Brain microvascular endothelial cell (primary cell): ENCODE measurements around the gene EML5.
A peak's percentile ranks its signal among the peaks of the same experiment; 100 is the strongest.

ENCODE experiments used
- DNase-seq: peaks from one replicate; pipeline ENCODE4 v3.0.0-alpha.2; 2020
- H3K27ac ChIP-seq: fragments of 250-450 bp; sonication (Bioruptor Pico); 2 replicates; pipeline ENCODE4 v1.5.1; 2020; ENCODE audit warnings: mild to moderate bottlenecking, moderate library complexity
- H3K27me3 ChIP-seq: fragments of 250-450 bp; sonication (Bioruptor Pico); replicated peaks from 2 replicates; pipeline ENCODE4 v1.5.1; 2020; ENCODE audit warnings: mild to moderate bottlenecking
- H3K36me3 ChIP-seq: fragments of 250-450 bp; sonication (Bioruptor Pico); replicated peaks from 2 replicates; pipeline ENCODE4 v1.5.1; 2020; ENCODE audit warnings: mild to moderate bottlenecking
- H3K4me3 ChIP-seq: 2 replicates; pipeline ENCODE4 v1.5.1; 2011; ENCODE audit warnings: low read depth, mild to moderate bottlenecking, control low read depth, low read length, moderate library complexity
- in situ Hi-C: cut with HindIII; loops from 2 replicates; pipeline ENCODE4 v1.10.0; 2017; ENCODE audit warnings: low sequenced_read_pairs, low pct_ligation_motif_present
- TF ChIP-seq, protein P1 (sequence below): IDR thresholded peaks from 2 replicates; pipeline ENCODE4 v1.5.1; 2011; ENCODE audit warnings: low read depth, mild to moderate bottlenecking, moderate library complexity, low read length, control low read depth, inconsistent platforms; ENCODE audit errors: missing control alignments

EML5 gene

DNA sequence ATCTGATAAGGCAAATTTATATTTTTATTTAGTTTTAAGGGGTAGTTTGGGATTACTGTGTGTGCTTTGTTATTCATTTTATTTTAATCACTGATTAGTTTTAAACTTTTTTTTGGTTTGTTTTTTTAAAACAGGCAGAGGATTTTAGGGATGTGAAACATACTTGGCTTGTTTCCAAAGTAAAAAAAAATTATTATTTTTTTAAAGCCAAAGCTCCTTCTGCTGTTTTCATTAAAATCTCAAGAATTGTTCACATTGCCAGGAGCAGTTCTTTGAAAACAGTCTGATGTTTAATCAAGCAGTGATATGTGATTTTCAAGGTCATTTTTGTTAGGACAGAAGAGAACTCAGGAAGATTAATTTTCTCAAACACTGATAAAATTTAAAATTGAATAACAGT, 42.9 kb upstream of the EML5 start:
- Histone ChIP-seq H3K36me3 (no peaks in the 10 kb centered on the region), H3K27me3 (no peaks in the 10 kb centered on the region), H3K4me3 (no peak overlapping the region), H3K27ac (peak overlapping the region; percentile 60)
- in situ Hi-C loops, result no loop called here
- TF ChIP-seq, protein P1, sequence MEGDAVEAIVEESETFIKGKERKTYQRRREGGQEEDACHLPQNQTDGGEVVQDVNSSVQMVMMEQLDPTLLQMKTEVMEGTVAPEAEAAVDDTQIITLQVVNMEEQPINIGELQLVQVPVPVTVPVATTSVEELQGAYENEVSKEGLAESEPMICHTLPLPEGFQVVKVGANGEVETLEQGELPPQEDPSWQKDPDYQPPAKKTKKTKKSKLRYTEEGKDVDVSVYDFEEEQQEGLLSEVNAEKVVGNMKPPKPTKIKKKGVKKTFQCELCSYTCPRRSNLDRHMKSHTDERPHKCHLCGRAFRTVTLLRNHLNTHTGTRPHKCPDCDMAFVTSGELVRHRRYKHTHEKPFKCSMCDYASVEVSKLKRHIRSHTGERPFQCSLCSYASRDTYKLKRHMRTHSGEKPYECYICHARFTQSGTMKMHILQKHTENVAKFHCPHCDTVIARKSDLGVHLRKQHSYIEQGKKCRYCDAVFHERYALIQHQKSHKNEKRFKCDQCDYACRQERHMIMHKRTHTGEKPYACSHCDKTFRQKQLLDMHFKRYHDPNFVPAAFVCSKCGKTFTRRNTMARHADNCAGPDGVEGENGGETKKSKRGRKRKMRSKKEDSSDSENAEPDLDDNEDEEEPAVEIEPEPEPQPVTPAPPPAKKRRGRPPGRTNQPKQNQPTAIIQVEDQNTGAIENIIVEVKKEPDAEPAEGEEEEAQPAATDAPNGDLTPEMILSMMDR, result no peak
- no peak for DNase-seq

DNA sequence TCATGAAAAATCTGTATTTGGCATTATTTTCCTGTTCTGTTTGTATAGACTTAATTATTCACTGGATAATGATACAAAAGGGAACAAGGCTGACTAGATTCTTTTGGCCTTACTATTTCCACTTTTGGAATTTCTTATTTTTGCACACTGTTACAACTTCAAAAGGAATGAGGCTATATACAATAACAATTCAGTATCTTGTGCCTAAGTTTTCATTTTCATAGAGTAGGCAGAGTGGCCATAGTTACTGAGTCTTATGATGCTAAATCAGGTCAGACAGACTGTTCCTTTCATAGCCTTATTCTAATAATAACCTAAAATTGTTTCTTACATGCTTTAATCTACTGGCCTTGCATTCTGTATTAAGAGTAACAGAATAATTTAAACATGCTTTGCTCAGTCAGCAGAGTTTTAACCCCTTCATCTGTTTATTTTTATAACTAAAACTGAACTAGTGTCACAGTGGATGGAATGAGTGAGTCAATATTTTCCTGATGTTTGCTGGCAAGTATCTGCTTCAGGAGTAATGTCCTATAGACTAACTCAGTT, 42.2 kb upstream of the EML5 start:
- Histone ChIP-seq H3K4me3 (no peak overlapping the region), H3K36me3 (no peaks in the 10 kb centered on the region), H3K27me3 (no peaks in the 10 kb centered on the region), H3K27ac (peak overlapping the region; percentile 60)
- TF ChIP-seq, protein P1, result no peak
- peak; percentile 54 for DNase-seq
- in situ Hi-C loops, result no loop called here

DNA sequence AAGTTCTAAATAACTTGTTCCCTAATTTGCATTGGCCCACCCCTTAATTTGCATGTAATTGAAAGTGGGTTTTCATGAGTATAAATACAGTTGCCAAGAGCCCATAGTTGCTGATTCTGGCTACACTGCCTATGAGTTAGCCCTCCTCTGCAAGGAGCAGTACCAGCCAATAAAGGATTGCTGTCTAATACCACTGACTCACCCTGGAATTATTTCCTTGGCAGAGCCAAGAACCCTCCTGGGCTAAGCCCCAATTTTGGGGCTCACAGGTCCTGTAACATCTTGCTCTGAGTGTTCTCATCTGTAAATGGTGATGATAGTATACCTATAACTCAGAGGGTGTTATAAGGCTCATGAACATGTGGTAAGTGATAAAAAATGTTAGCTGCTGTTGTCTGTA, 38.5 kb upstream of the EML5 start:
- Histone ChIP-seq H3K36me3 (no peaks in the 10 kb centered on the region), H3K27ac (no peak overlapping the region), H3K27me3 (no peaks in the 10 kb centered on the region), H3K4me3 (no peak overlapping the region)
- in situ Hi-C loops, result no loop called here
- peak; percentile 23 for DNase-seq
- TF ChIP-seq, protein P1, result no peak

DNA sequence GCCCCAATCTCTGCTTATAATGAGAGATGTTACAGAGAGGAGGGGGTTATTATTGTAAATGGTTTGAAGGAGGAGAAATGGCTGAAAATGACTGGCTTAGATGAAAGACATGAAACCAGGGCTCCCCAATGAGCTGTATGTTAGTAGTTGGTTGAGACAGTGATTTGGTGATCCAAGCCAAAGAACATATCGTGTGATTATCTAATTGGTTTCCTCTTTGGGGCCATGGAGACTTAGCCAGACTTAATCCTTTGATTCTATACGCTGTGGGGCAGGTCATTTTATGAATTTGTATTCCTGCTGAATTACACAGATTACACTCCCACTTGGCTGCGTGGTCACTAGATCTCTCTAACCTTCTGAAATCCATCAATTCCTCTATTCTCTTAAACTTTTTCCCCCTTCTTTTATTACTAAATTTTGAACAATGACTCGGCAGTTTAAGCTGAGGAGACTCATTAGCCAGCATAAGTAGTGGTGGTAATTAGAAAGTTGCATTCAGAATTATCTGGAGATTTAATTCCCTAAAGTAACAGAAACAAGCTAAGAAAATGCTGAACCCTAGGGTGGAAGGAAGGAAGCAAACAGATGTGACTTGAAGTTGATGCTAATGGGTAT, 37.0 kb upstream of the EML5 start:
- no peak for DNase-seq
- in situ Hi-C loops, result no loop called here
- TF ChIP-seq, protein P1, result no peak
- no peaks in the 10 kb centered on the region for H3K27me3 ChIP-seq
- no peak overlapping the region for H3K4me3 ChIP-seq
- H3K36me3 ChIP-seq, result no peaks in the 10 kb centered on the region
- no peak overlapping the region for H3K27ac ChIP-seq

DNA sequence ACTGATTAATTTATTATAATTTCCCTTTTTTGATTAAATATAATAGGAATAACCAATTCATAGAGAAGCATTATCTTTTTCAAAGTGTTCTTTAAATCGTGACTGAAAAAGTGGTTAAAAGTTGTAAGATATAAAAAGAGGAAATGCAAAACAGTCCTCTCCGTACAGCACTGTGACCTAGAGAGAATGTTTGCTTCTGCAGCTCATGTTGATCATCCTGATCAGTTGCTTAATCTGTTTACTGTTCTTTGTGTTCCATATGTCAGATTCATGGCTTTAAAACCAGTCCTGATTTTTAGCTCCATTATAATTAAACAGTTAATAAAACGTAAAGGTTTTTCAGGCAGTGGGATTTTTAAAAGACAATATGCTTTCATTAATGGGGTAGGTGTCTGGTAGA, 36.4 kb upstream of the EML5 start:
- in situ Hi-C loops, result no loop called here
- Histone ChIP-seq H3K36me3 (no peaks in the 10 kb centered on the region), H3K27me3 (no peaks in the 10 kb centered on the region), H3K27ac (no peak overlapping the region), H3K4me3 (no peak overlapping the region)
- DNase-seq, result no peak
- TF ChIP-seq, protein P1, result no peak

DNA sequence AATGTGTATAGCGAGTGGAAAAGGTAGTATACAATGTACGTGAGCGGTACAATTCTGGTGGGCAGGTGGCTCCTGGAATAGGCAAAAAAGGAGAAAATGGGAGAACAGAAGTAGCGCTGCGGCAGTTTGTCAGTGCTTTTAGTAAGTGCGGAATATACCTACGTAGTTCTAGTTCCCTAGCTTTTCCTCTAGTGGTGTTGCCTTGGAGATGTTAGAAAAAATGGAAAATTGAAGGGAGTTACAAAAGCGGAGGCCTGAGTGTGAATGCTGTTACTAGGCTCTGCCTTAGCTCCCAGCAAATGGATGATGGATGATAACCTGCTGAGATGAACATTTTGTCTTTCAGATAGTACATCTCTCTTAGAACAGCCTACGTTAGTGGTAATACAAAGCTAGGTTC, 32.8 kb upstream of the EML5 start:
- in situ Hi-C loops, result no loop called here
- Histone ChIP-seq H3K27me3 (no peaks in the 10 kb centered on the region), H3K4me3 (peak overlapping the region; percentile 85), H3K36me3 (no peaks in the 10 kb centered on the region), H3K27ac (no peak overlapping the region)
- DNase-seq, result no peak
- TF ChIP-seq, protein P1, result no peak
